ENCODE results near the gene PPP1CA. TPM values are rescaled to one million over a fixed set of nuclear protein-coding genes. Genes with fewer than 3 reads are reported as not detected.

The PPP1CA gene
- total RNA-seq, 4 donors from 2014 or later: 146 to 202 (median 185) TPM

DNA sequence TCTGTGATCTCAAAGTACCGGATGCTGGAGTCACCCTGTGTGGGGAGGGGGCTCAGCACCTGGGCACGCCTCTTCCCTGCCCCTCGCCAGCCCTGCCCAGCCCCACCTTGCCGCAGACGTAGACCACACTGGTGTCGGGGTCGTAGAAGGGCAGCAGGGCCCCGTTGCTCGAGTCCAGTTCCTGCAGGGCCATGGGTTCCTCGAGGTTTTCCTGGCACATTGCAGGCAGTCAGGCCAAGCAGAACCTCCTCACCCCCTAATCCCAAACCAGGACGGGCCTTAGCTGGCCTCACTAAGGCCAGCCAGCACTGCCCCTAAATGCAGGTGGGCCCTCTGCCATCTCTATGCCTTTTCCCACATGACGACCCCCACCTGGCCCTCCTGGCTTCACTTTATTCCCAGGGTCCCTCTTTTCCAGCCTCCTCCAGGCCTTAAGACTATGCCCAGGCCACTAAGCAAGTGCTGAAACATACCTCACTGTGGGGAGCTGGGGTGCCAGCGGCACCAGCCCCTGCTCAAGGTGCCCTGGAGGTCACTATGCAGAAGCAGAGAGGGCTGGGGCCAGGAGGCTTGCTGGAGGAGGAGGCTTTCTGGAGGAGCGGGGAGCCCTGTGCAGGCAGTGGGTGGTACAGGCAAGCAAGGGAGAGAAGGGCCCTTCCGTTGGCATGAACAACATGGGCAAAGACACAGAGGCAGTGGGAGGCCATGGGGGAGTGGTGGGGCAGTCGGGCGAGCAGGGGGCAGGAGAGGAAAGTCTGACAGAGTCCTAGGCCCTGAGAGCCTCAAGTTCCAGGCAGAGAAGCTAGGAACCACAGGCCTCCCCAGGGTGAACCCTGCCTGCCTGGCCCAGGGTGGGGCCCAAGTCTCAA is 38.8 kb upstream of the PPP1CA start:
- Histone ChIP-seq H3K4me1 (peaks cover 43 to 88% (median 53%) of the 10 kb centered on the region in 3 donors), H3K36me3 (peaks cover 19 to 67% (median 28%) of the 10 kb centered on the region in 3 donors), H3K9me3 (no peaks in the 10 kb centered on the region), H3K4me3 (peak overlapping the region in 1 of 4 donors; percentile 12), H3K27me3 (no peaks in the 10 kb centered on the region), H3K27ac (peak overlapping the region; percentile 6 to 84 (median 66))
- intact Hi-C loops (cut with DNase I): no loop called here
- WGBS, 2 donors: 70 to 90% methylated on average over 2 to 6 of the region's 17 CpGs
- DNase-seq: no peak
- TF ChIP-seq, protein P1, sequence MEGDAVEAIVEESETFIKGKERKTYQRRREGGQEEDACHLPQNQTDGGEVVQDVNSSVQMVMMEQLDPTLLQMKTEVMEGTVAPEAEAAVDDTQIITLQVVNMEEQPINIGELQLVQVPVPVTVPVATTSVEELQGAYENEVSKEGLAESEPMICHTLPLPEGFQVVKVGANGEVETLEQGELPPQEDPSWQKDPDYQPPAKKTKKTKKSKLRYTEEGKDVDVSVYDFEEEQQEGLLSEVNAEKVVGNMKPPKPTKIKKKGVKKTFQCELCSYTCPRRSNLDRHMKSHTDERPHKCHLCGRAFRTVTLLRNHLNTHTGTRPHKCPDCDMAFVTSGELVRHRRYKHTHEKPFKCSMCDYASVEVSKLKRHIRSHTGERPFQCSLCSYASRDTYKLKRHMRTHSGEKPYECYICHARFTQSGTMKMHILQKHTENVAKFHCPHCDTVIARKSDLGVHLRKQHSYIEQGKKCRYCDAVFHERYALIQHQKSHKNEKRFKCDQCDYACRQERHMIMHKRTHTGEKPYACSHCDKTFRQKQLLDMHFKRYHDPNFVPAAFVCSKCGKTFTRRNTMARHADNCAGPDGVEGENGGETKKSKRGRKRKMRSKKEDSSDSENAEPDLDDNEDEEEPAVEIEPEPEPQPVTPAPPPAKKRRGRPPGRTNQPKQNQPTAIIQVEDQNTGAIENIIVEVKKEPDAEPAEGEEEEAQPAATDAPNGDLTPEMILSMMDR (IDR thresholded peaks at IDR 0.05): no peak
- TF ChIP-seq POLR2A (IDR thresholded peaks at IDR 0.05): no peak

DNA sequence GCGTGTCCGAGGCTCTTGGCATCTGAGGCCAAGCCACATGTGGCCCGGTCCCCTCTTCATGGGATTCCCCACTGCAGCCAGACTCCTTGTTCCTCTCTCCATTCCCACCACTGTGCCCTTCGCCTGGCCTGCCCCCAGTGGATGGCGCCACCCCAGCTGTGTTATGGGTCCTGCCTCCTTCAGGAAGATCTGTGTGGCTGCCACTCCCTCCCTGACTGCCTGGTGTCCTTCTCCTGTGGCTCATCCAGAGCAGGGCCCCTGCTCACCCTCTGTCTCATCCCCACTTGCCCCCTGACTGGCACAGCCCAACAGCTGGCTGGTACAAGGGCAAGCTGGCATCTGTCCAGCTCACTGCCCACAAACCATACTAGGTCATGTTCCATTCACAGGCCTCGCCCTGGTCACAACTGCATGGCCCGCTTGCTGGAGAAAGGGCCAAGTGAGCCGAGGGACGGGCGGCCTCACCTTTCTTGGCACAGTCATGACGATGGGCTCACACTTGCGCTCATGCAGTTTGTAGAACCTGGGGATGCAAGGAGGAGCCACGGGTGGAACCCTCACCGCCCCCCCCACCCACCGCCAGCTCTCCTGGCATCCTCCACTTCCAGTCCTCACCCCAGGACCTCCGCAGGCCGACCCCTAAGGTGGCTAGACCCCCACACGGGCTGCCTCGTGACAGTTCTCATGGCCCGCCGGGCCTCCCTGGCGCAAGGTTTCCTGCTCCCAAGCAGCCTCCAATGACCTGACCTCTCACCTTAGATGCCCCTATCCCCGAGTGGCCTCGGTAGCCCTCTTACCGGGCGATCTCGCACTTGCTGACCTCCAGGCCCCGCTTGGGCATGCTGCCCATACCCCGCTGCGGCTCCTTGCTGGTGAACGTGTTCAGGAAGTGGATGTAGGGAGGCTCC is 37.9 kb upstream of the PPP1CA start:
- intact Hi-C loops (cut with DNase I): no loop called here
- Histone ChIP-seq H3K27ac (peak overlapping the region; percentile 11 to 84 (median 66)), H3K36me3 (peaks cover 21 to 76% (median 34%) of the 10 kb centered on the region in 3 donors), H3K9me3 (no peaks in the 10 kb centered on the region), H3K27me3 (no peaks in the 10 kb centered on the region), H3K4me1 (peaks cover 52 to 88% (median 57%) of the 10 kb centered on the region in 3 donors), H3K4me3 (peak overlapping the region in 2 of 4 donors; percentile 12 to 41)
- WGBS, 2 donors: 61% methylated on average over 8 to 14 of the region's 31 CpGs
- DNase-seq: no peak
- TF ChIP-seq, protein P1 (IDR thresholded peaks at IDR 0.05): peak in 3 of 6 experiments; percentile 8 to 28 (median 11)
- TF ChIP-seq POLR2A (IDR thresholded peaks at IDR 0.05): no peak

DNA sequence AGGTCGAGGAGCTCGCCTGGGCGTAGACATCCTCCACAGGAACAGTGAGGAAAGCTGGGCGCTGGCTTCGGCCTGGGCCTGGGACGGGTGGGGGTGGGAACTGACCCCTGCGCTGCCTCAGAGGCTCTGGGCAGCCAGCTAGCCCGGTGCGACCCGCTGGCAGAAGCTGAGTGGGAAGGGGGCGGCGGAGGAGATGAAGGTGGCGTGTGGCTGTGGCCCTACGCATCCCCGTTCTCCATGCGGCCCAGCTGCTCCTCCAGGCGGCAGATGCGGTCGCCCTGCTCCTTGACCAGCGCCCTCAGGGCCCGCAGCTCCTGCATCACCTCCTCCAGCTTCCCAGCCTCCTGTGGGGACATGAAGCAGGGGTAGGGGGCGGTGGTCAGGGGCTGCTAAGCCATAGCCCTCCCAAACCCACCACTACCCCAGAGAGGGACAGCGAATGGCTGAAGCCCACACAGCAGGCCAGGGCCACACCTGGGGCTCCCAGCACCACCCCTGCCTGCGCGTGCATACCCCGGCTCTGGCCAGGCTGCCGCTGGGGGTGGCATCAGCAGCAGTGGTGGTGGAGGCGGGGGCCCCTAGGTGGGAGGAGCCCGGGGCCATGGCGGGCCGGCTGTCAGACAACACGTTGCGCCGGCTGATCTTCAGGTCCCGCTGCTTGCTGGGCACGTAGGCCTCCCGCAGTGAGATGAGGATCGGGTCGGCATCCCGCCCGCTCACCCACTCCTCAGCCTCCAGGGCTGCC is 36.7 kb upstream of the PPP1CA start:
- TF ChIP-seq POLR2A (IDR thresholded peaks at IDR 0.05): peak in 2 of 4 donors; percentile 12 to 62
- TF ChIP-seq, protein P1 (IDR thresholded peaks at IDR 0.05): no peak
- Histone ChIP-seq H3K27me3 (no peaks in the 10 kb centered on the region), H3K4me3 (peak overlapping the region; percentile 8 to 58 (median 40)), H3K4me1 (peaks cover 52 to 91% (median 56%) of the 10 kb centered on the region in 3 donors), H3K27ac (peak overlapping the region; percentile 25 to 84 (median 66)), H3K9me3 (no peaks in the 10 kb centered on the region), H3K36me3 (peaks cover 33 to 88% (median 46%) of the 10 kb centered on the region in 3 donors)
- DNase-seq: no peak
- WGBS, 2 donors: 80 to 100% methylated on average over 1 to 17 of the region's 41 CpGs
- intact Hi-C loops (cut with DNase I): no loop called here

DNA sequence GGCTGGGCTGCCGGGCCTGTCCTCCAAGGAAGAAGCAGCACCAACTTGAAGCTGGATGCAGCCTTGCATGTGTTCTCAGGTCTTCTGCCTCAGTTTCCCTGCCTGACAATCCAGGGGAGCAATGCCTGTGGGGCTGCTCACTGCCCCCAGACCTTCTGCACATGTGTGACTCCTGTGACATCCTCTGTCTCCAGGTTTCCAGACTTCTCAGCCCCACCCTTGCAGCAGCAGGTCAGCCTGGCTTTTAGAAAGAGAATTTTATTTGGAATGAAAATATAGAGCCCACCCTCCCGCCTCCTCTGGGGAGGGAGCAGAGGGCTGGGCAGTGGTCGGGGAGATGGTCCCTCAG is 36.1 kb upstream of the PPP1CA start:
- peak overlapping the region; percentile 8 to 58 (median 40) for H3K4me3 ChIP-seq
- H3K27ac ChIP-seq: peak overlapping the region; percentile 25 to 84 (median 60)

More for the DNA sequence above, 36.1 kb upstream of the PPP1CA start:
- TF ChIP-seq, protein P1 (IDR thresholded peaks at IDR 0.05): no peak
- TF ChIP-seq POLR2A (IDR thresholded peaks at IDR 0.05): no peak
- 48 to 50% methylated on average over 1 to 2 of the region's 3 CpGs for WGBS, 2 donors
- DNase-seq: no peak
- Histone ChIP-seq H3K9me3 (no peaks in the 10 kb centered on the region), H3K4me1 (peaks cover 50 to 92% (median 61%) of the 10 kb centered on the region in 3 donors), H3K27me3 (no peaks in the 10 kb centered on the region), H3K36me3 (peaks cover 39 to 94% (median 52%) of the 10 kb centered on the region in 3 donors)
- intact Hi-C loops (cut with DNase I): no loop called here
